Sigmoid colon (tissue), 7 donors: ENCODE results near the gene TBX4. TPM values are rescaled to one million over a fixed set of nuclear protein-coding genes. Genes with fewer than 3 reads are reported as not detected.

Experiments used
- DNase-seq: peaks from one replicate; pipeline ENCODE4 v3.0.0-alpha.2; 2019
- H3K27ac ChIP-seq, 4 donors: fragments of 200-600 bp; sonication (generic); one replicate each; pipeline ENCODE4 v1.5.1; 2016 to 2019; ENCODE audit warnings: mild to moderate bottlenecking in 1 of 4
- H3K27me3 ChIP-seq, 3 donors: fragments of 200-600 bp; sonication (generic); one replicate each; pipeline ENCODE4 v1.5.1; 2019; ENCODE audit warnings: mild to moderate bottlenecking in 1 of 3
- H3K36me3 ChIP-seq, 4 donors: fragments of 200-600 bp; sonication (generic); one replicate each; pipeline ENCODE4 v1.5.1; 2016 to 2019
- H3K4me1 ChIP-seq, 4 donors: fragments of 200-600 bp; sonication (generic); one replicate each; pipeline ENCODE4 v1.5.1; 2017 to 2019
- H3K4me3 ChIP-seq, 4 donors: fragments of 200-600 bp; sonication (generic); one replicate each; pipeline ENCODE4 v1.5.1; 2017 to 2019; ENCODE audit warnings: mild to moderate bottlenecking in 2 of 4, moderate library complexity in 1 of 4
- H3K9me3 ChIP-seq, 4 donors: fragments of 200-600 bp in 3 of 4; sonication (generic) in 3 of 4; one replicate each; pipeline versions ENCODE4 v1.5.1 to v1.6.1; 2013 to 2019
- CTCF ChIP-seq, 4 experiments: fragments of 450-650 bp in 3 of 4; fragments of 200-600 bp in 1 of 4; IDR thresholded peaks; one replicate each; pipeline ENCODE4 v1.5.1; 2016 to 2019; ENCODE audit warnings: antibody characterized with exemption in 4 of 4, mild to moderate bottlenecking in 3 of 4, moderate library complexity in 2 of 4
- EP300 ChIP-seq, 4 donors: sonication (generic); formaldehyde crosslinking; IDR thresholded peaks; one replicate each; pipeline ENCODE4 v1.6.1; 2017; ENCODE audit warnings: antibody characterized with exemption in 4 of 4
- POLR2A ChIP-seq, 2 donors: fragments of 450-650 bp; IDR thresholded peaks; one replicate each; pipeline ENCODE4 v1.6.1; 2016; ENCODE audit warnings: antibody characterized with exemption in 2 of 2, mild to moderate bottlenecking in 2 of 2, moderate library complexity in 2 of 2
- POLR2AphosphoS5 ChIP-seq, 4 donors: sonication (generic); formaldehyde crosslinking; IDR thresholded peaks; one replicate each; pipeline ENCODE4 v1.6.1; 2017; ENCODE audit warnings: antibody characterized with exemption in 4 of 4
- WGBS, 2 donors: extraction: QIAGEN DNeasy Blood & Tissue Kit; methylation state at CpG; one replicate each; pipeline ENCODE4 v1.1.7; 2013; 5-methylcytosine and 5-hydroxymethylcytosine counted together
- intact Hi-C: fragments of 100-400 bp; cut with DNase I; formaldehyde crosslinking; loops from one replicate; pipeline ENCODE4 v1.15.1; 2023
- polyA plus RNA-seq, 3 donors: library from polyadenylated mRNA; stranded (reverse); fragments of 200-250 nt; gene quantifications; one replicate each; pipeline ENCODE4 v1.2.3, GENCODE V29; 2013
- total RNA-seq, 4 donors: library from RNA; depleted of rRNA; stranded (reverse); fragments of >200 nt; gene quantifications; one replicate each; pipeline ENCODE4 v1.1.0, GENCODE V29; 2016
- donor health status: healthy with polysubstance abuse.
- donor health status: Bipolar disorder and iron deficiency.
- donor health status: healthy.

Gene TBX4
- total and polyA plus RNA-seq, 7 donors: not detected

- WGBS, 2 donors: 88 to 91% methylated on average over 10 of the region's 10 CpGs
- no peak overlapping the region for H3K4me3 ChIP-seq
- intact Hi-C loops: no loop called here
- no peaks in the 10 kb centered on the region for H3K36me3 ChIP-seq
- no peaks in the 10 kb centered on the region for H3K4me1 ChIP-seq
- TF ChIP-seq EP300 (IDR thresholded peaks at IDR 0.05) (no peak), POLR2AphosphoS5 (IDR thresholded peaks at IDR 0.05) (no peak), CTCF (IDR thresholded peaks at IDR 0.05) (no peak), POLR2A (IDR thresholded peaks at IDR 0.05) (no peak)
- peaks cover 0 to 54% (median 3%) of the 10 kb centered on the region in 3 donors for H3K27me3 ChIP-seq
- H3K27ac ChIP-seq: no peak overlapping the region
- no peaks in the 10 kb centered on the region for H3K9me3 ChIP-seq
- DNase-seq: no peak
Measured at GRCh38 chr17:61423967-61424649, 28.1 kb upstream of the TBX4 start.

- Histone ChIP-seq H3K27me3 (peaks cover 0 to 41% (median 3%) of the 10 kb centered on the region in 3 donors), H3K27ac (no peak overlapping the region), H3K4me3 (no peak overlapping the region), H3K9me3 (no peaks in the 10 kb centered on the region), H3K36me3 (no peaks in the 10 kb centered on the region), H3K4me1 (no peaks in the 10 kb centered on the region)
- TF ChIP-seq CTCF (IDR thresholded peaks at IDR 0.05) (no peak), POLR2AphosphoS5 (IDR thresholded peaks at IDR 0.05) (no peak), POLR2A (IDR thresholded peaks at IDR 0.05) (no peak), EP300 (IDR thresholded peaks at IDR 0.05) (no peak)
- 64 to 68% methylated on average over 11 of the region's 11 CpGs for WGBS, 2 donors
- intact Hi-C loops: no loop called here
- DNase-seq: no peak
Measured at GRCh38 chr17:61425682-61426481, 26.3 kb upstream of the TBX4 start.

DNA sequence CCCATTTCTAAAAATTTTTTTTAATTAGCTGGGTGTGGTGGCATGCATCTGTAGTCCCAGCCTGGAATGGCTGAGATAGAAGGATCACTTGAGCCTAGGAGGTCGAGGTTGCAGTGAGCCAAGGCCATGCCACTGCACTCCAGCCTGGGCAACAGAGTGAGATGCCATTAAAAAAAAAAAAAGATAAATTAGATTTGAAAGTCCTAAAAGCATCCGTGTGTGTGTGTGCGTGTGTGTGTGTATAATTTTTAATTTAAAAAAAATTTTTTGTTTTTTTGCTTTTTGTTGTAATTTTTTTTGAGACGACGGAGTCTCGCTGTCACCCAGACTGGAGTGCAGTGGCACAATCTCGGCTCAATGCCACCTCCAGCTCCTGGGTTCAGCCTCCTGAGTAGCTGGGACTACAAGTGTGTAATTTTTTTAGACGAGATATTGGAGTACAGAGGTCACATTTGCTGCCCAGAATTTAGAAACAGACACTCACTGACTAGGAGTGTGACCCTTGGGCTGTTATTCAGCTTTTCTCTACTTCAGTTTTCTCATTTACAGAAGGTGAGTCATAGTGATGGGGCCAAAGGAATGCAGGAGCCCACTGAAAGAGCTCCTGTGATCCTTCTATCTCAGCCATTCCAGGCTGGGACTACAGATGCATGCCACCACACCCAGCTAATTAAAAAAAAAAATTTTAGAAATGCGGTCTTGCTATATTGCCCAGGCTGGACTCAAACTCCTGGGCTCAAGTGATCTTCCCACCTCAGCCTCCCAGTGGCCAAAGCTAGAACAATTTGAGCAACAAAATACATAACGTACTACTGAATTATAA, 25.5 kb upstream of the TBX4 start:
- no peaks in the 10 kb centered on the region for H3K9me3 ChIP-seq
- H3K36me3 ChIP-seq: no peaks in the 10 kb centered on the region
- no peak overlapping the region for H3K4me3 ChIP-seq
- 70 to 86% methylated on average over 10 of the region's 10 CpGs for WGBS, 2 donors
- peaks cover 0 to 33% (median 3%) of the 10 kb centered on the region in 3 donors for H3K27me3 ChIP-seq
- no peak for DNase-seq
- intact Hi-C loops: no loop called here
- H3K27ac ChIP-seq: no peak overlapping the region
- TF ChIP-seq CTCF (IDR thresholded peaks at IDR 0.05) (no peak), EP300 (IDR thresholded peaks at IDR 0.05) (no peak), POLR2AphosphoS5 (IDR thresholded peaks at IDR 0.05) (no peak), POLR2A (IDR thresholded peaks at IDR 0.05) (no peak)
- H3K4me1 ChIP-seq: no peaks in the 10 kb centered on the region

DNA sequence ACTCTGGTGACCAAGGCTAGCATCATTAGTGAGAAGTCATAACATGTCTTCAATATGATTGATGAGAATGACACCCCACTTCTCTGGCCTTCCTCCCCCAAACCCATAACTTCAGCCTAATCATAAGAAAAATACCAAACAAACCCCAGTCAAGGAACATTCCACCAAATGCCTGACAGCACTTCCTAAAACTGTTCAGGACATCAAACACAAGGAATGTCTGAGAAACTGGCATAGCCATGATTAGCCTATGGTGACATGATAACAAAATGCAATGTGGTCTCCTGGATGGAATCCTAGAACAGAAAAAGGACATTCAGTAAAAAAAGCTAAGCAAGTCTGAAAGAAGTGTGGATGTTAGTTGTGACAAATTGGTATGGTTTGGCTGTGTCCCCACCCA, 24.7 kb upstream of the TBX4 start:
- TF ChIP-seq CTCF (IDR thresholded peaks at IDR 0.05) (no peak), EP300 (IDR thresholded peaks at IDR 0.05) (no peak), POLR2A (IDR thresholded peaks at IDR 0.05) (no peak), POLR2AphosphoS5 (IDR thresholded peaks at IDR 0.05) (no peak)
- H3K4me1 ChIP-seq: no peaks in the 10 kb centered on the region
- H3K27me3 ChIP-seq: peaks cover 0 to 25% (median 0%) of the 10 kb centered on the region in 3 donors
- H3K4me3 ChIP-seq: no peak overlapping the region
- H3K9me3 ChIP-seq: no peaks in the 10 kb centered on the region
- no peak for DNase-seq
- H3K27ac ChIP-seq: no peak overlapping the region
- H3K36me3 ChIP-seq: no peaks in the 10 kb centered on the region
- intact Hi-C loops: no loop called here
